Central memory CD4-positive, alpha-beta T cell (primary cell): Measurements from ENCODE around the gene NCKAP5.

Experiments used
- DNase-seq: peaks from one replicate; pipeline ENCODE4 v3.0.0; 2022
- total RNA-seq, 3 experiments: gene quantifications; one replicate each; lab custom pipeline; 2026; lab: John Stamatoyannopoulos, UW

NCKAP5 gene
- 0 to 0.07 (median 0) reads per million in 3 experiments for total RNA-seq

DNA sequence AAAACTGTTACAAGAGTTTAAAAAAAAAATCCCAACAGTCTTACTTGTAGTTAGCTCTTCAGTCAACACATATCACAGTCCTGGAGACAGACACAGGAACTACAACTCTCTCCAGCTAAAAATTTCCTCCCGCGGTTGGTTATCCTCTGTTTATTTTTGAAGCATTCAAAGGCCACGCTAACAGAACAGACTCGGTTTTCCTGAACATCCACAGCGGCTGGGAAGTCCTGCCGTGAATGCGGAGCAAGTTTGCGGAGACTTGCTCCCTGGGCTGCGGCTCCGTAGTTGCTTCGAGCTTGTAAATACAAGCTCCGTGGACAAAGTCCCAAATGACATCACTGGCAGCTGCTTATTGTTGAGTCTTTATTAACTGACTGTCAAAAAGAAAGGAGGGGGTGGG is at the start of gene NCKAP5:
Gene NCKAP5 (minus strand): TSS at position 292 of the 400 bp plus-strand sequence. CDS start 50,937 bp downstream, outside the sequence.
- DNase-seq, result no peak

DNA sequence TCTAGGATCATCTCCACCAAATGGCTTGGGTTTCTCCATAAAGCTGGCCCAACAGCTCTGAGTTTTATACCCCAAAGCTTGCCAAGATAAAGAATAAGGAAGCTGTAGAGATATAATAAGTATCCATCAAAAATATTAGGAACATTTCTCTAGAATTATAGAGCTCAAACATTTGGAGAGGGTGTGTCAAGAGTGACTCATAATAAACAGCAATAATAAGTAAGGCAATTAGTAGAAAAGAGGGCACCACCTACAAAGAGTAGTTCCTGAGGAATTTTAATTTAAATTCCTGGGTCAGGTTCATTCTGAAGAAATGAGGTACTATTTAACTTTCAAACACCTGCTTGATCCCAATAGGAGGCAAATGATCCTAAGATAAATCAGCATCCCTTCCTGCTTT is 41.4 kb upstream of the NCKAP5 start:
- DNase-seq, result no peak

DNA sequence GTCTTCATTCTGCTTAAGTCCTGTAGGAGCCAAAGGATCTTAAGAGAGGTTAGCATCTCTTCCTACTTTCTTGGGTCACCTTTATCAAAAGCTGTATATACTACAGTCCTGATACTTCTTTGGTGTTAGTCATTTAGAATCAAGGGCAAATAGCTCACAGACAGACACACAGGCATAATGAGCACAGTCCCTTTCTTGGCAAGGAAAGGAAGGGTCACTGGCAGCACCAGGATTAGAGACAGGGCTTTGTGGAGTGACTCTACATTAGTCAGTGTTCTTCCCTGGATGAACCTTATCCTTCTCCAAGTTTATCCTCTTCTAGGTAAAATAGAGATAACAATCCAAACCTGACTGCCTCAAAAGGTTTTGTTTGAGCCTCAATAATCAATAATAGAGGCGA is 40.0 kb upstream of the NCKAP5 start:
- no peak for DNase-seq

DNA sequence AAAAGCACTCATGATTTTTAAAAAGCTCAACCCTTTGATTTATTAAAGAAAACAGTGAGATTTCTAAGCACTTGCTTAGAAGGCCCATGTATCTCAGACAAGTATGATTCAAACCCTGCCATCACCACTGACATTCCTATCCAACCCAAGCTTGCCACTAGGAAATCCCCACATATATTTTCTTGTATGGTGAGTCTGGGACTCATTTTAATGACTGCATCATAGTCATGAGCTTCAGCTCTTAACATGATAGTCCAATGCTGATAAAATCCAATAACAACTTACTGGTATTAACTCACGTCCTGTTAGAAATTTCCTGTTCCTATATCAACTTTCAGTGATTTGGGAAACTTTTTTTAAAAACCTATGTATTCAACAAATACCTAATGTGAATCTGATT is 39.4 kb upstream of the NCKAP5 start:
- no peak for DNase-seq

DNA sequence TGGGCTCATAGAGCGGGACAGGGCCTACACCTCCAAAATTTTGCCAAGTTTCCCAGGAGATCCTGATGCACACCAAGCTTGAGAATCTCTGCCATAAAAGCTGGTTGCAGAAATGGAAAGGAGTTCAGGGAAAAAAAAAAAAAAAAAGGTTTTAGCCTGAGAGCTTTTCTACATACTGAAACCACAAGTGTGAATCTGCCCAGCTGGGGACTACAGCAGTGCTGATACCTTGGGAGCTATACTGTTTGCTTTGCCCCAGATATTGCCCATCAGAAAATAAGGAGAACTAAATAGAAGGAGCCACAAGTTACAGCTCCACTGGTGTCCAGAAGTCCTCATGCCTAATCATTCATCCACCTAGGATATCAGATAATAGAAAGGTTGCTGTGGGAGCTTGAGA is 38.4 kb upstream of the NCKAP5 start:
- no peak for DNase-seq

DNA sequence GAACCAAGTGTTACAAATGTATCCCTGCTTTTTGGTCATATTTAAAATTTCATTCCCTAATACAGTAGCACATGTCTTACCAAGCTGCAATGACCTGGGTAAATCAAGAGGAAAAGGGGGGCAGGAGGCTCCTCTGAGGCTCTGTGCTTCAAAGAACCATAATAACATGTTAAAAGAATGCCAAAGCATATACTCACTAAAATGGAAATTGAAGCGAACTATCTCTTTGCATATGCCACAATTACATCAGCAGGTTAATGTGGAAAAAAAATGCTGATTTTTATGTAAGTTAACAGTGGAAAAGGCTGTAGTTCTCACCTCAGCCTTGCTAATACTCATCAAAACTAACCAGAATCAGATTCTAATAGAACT is 37.5 kb upstream of the NCKAP5 start:
- DNase-seq, result no peak

DNA sequence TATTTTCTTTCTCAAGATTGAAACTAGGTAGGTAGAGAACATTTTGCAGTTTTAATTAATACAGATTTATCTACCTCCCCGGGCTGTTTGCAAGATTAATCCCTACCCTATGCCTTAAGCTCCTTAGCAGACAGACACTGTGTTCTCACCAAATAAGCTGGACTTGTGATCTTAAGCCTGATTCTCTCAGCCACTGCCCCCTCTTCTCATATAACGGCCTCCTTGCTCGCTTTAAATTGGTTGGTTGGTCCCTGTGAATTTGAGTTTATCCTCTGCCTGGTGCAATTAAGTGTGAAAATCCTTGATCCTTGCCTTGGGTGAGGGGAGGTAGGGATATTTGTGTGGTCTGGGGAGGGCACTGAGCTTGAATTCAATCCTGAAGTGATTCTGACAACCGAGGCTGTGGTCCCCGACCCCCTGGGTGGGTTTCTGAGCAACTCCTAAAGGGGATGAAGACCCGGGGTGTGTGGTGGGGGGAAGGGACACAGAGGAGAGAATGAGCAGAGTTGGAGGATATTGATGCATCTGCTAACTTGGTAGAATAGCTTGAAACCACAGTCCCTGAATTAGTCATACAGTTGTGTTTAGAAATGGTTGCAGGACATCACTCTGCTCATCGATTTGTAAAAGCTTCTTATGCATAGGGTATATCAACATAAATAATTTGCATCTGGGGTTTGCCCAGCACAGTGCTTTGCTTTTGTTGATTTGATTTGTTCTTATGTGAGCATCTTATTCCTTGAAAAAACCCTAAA is 36.9 kb upstream of the NCKAP5 start:
- no peak for DNase-seq

DNA sequence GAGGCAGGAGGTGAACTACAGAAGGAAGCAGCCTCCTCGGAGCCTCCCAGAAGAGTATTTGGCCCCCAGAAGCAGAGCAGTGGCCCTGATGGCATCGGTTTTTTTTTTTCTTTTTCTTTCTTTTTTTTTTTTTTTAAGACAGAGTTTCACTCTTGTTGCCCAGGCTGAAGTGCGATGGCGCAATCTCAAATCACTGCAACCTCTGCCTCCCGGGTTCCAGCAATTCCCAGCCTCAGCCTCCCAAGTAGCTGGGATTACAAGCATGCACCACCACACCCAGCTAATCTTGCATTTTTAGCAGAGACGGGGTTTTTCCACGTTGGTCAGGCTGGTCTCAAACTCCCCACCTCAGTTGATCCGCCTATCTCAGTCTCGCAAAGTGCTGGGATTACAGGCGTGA is 34.8 kb upstream of the NCKAP5 start:
- no peak for DNase-seq

DNA sequence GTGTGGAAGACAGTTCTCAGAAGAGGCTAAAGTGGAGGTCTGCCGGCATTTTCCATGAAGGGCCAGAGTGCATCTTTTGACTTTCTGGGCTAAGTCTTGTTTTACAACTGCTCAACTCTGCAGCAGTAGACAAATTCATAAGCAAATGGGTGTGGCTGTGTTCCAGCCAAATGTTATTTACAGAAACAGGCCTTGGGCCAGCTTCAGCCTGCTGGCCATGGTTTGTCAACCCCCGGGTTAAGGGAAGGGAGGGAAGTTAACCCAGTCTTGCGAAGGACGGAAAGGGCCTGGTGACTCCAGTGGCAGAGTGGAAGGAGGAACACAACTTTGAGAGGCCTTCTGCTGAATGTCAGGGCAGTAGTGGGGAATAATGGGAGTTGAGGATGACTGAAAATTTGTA is 34.3 kb upstream of the NCKAP5 start:
- DNase-seq, result no peak

DNA sequence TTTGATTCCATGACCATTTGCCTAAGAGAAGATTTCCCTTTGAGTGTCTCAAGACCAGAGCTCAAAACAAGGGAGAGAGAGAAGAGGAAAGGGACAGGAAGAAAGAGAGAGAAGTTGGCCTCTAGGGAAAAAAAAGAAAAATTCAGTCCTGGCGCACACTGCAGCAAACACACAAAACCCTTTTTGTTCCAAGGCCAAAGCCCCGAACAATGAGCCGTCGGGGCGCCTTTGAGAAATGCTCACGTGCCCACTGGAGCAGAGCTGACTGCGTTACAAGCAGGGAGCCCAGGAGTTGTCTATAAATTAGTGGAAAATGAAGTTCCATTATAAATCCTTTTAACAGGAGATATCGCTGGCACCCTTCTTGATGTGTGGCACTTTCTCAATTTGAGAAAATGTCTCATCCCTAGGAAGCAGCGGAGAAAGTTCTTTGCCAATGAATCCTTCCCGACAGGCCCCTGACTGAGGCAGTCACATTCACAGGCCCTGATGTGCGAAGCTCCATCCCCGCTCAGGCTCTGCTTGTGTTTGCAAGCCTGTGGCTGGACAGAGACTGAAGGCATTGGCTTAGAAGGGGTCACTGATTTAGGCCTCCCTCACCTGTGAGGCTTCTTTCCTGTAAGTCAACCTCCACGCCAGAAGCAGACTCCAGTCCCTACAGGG is 32.1 kb upstream of the NCKAP5 start:
- no peak for DNase-seq

DNA sequence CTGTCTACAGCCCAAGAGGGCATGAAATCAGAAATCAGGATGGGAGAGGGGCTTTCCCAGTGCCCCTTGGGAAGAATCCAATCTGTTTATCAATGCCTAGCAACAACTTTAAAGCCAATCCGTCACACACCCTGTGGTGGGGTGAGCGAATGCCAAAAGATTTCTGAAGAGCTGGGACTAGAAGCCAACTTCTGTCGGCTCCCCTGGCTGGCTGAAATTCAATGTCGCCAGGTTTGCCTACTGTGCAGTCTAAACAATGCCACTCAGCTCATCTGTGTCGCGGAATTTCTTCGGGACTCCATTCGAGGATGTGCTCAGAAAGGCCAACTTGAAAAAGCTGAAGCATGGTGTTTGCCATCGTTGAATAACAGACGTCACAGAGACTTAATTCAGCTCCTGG is 31.5 kb upstream of the NCKAP5 start:
- DNase-seq, result no peak

DNA sequence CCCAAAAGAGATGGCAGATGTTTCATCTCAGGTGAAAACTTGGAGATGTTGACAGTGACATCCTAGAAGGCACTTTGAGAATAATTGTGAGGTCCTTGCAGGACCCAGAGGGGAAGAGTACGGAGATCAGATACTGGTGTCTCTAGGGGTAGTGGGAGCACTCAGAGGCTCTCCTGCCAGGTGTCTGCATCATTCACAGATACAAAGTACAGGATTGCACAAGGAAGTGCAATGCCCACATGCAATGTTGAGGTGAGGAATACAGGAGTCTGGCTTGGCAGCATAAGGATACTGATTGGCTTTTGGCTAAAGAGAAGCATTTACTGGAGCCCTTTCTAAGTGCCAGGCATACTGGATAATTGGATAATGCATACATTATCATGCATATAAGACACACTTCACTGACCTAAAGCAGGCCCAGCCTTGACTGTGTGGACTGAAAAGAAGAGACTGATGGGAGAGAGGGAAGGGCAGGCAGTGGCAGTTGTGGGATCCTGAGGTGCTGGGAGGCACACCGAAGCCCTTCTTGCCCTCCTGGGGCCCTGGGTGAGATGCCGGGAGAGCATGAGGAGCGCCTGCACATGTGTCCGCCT is 31.0 kb upstream of the NCKAP5 start:
- no peak for DNase-seq

DNA sequence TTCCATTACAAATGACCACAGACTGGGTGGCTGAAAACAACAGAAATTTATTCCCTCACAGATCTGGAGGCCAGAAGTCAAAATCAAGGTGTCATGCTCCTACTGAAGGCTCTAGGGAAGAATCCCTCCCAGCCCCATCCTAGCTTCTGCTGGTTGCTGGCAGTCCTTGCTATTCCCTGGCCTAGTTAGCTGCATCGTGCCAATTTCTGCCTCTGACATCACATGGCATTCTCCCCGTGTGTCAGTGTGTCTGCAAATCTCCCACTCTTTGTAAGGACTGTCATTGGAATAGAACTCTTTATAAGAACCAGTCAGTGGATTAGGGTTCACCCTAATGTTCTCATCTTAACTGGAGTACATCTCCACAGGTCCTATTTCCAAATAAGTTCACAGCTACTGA is 30.5 kb upstream of the NCKAP5 start:
- no peak for DNase-seq

DNA sequence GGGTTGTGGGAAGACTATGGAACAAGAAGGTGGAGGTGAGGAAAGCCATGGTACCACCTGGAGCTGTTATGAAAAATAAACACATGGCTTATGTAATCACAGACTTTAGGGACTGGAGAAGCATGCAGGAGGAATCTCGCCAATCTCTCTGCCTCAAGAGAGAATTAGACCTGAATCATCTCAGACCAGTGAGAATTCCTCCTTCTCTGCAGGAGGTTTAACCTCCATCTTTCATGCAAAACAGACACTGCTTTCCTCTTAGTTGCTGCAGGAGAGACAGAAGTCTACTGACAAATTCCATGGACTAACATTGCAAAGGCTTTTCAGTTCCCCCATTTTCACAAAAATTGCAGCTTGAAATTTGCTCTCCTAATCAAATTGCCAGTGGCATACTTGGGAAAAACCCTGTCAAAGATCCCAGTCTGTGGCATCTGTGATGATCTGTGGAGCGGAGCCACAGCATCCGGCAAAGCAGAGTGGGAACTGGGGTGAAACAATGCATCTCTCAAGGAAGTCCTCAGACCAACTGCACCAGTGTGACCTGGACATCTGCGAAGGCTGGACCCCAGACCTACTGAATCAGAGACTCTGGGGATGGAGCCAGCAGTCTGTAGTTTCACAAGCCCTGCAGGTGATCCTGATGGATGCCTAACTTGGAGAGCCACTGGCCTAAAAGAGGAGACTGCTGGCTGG is 28.6 kb upstream of the NCKAP5 start:
- DNase-seq, result no peak

DNA sequence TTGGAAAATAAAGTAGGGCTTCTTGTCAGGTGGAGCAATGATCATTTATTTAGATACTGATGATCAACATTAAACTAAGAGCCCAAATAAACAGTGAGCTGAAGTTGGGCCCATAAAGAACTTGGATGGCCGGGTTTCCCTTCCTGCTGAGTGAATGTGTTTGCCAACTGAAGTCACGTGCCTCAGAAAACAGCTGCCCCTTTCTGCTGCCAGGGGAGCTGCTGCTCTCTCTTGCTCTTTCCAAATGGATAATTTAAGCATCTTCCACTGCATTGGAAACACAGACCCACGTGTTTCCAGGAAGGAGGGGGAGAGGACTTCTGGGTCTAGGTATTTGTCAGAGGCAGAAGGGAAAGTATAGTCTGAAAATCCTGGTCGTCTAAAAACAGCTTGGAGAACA is 22.9 kb upstream of the NCKAP5 start:
- DNase-seq, result no peak

DNA sequence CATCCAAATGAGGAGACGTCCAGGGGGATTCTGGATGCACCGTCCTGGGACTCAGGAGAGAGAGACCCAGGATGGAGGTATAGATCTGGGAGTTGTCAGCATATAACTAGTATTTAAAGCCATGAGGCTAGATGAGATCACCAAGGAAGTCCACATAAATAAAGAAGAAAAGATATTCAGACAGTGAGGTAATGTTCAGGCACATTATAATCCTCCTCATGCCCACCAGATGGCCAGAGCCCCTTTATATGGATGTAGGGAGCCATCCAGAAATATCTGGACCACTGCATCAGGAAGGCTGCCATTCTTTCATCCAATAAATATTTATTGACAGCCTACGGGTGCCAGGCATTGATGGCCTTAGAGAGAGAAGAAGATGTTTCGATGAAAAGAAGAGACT is 21.2 kb upstream of the NCKAP5 start:
- DNase-seq, result no peak

DNA sequence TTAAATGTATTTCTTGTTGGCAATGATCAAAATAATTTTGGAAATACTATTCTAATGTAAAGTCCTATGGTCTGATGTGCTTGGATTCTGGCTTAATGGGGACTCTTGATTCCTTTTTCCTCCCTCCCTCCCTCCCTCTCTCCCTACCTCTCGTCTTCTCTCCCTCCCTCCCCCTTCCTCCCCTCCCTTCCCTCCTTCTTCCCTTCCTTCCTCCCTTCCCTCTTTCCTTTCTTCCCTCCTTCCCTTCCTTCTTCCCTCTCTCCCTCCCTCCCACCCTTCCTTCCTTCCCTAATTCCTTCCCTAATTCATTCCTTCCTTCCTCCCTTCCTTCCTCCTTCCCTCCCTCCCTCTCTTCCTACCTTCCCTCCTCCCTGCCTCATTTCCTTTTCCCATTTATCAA is 19.9 kb upstream of the NCKAP5 start:
- no peak for DNase-seq

DNA sequence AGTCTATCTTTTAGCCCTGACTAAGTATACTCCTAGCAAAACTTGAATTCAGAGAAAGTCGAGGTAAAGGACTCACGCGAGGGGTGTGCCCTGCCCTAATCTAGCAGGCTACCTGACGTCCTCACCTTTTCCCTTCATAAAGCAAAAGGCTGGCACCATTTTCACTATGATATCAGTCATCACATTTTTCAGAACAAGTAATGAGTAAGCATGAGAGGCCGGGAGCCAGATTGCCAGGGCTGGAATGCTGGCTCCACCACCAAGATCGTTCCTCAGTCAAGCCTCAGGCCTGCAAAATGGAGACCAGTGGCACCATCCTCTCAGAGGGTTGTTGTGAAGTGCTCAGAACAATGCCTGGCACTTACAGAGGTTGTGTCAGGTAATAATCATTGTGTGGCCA is 18.7 kb upstream of the NCKAP5 start:
- DNase-seq, result no peak

DNA sequence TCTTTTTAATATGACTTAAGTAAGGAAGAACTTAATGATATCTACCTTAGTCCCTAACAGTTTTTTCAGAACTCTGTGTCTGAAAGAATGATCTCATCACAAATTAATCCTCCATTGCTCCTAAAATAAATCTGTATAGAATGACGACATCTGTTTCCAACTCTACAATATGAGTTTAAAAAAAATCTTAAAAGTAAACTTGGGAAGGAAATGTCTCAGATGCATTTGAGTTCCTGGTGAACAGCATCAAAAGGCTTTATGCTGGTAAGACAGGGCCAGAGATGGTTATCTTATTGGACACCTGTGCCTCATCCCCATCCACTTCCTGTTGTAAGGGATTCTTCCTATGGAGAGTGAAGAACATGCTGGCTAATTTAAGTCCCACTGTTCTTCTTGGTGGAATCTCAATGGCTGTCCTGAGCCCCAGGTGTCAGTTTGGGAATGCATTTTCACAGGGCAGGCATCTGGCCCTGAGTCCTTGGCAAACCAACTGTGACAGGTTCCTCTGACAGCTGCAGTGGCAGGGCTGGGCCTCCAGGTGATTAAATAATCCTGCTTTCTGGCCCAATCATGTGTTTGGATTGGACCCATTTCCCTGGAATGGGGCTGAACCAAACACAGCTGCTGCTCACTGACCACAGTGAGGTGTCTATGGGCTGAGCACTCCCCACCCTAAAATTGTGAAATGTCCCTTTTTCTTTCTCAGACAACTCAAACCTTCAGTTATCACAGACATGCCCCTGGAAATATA is 12.9 kb upstream of the NCKAP5 start:
- DNase-seq, result no peak

DNA sequence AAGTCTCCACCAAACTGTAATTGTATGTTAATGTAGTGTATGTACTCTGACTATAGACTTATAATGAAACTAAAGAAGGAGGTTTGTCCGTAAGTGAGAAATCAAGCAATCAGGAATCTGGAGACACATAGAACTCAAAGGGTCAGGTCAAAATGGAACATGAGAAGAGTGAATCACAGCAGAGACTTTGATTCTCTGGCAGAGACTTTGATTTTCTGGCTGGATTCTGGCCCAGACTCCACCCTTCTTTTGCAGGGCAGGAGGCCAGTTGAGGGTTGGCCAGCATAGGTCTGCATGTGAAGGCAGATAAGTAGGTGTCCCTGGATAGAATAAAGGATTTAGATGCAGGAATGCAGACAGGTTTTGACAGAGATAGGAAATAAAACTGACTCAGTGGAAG is 11.0 kb upstream of the NCKAP5 start:
- no peak for DNase-seq

DNA sequence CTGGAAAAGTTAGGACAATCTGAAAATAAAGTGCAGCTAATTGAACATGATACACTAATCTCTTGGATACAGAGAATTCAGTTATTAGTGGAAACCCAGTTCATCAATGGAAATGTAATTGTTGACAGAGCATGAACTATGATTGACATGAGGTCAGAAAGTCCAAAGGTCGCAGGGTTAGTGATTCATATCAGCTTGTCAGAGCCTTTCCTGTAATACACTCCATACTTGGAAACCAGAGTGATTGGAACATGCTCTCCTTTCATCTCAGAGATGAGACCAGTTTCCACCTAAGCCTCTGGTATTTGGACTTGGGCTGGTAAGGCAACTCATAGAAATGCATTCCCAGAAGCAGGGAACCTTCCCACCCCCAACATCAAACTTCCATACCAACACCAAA is 8.5 kb upstream of the NCKAP5 start:
- no peak for DNase-seq

DNA sequence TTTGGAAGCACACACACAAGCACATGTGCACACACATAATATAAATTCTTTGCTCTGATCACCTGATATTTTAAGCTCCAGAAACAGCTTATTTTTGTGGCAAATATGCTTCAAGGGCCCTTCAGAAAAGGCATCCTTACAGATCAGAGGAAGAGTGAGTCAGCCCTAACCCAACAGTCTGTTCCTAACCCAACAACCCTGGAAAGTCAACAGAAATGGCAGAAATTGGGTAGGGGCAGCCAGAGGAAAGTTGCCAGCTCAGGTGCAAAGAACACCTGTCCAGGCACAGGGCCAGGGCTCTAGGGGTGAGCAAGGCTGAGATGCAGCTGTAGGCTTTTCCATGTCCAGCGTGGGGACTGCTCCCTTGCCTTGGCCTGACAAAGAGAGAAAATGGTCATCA is 6.4 kb upstream of the NCKAP5 start:
- DNase-seq, result no peak

DNA sequence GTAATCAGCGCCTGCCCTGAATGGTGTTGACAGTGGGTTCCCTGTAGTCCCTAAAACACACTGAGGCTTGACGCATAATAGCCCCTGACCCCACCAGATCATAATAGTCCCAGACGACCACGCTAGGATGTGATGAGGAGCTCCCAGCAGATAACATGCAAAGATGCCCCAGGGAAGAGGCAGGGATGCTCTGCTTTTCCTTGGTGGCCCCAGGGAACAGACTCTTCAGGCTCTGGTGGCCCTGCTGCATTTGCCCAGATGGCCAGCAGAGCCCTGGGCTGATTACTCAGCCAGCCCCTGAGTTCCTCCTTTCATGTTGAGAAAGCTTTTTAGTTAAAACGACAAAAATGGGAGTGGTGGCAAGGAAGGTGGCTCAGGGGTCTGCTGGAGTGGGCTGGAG is 5.9 kb upstream of the NCKAP5 start:
- no peak for DNase-seq
